Endothelial cell of umbilical vein (primary cell): Measurements from ENCODE around the gene LYZL1. TPM values are rescaled to one million over a fixed set of nuclear protein-coding genes. Genes with fewer than 3 reads are reported as not detected.

Experiments
- BruUV-seq: library from RNA; stranded (reverse); fragments of 400-500 nt; replicated peaks from 2 replicates; lab custom pipeline; 2021; lab: Mats Ljungman, UMichigan
- CTCF ChIA-PET: fragments of 300-600, 350-600 bp; sonication (Branson Sonifier 250); formaldehyde crosslinking; loops from one replicate; lab custom pipeline; 2021; ENCODE audit warnings: antibody characterized with exemption, inconsistent platforms; lab: Charles Lee
- POLR2A ChIA-PET: fragments of 300-600, 350-600 bp; sonication (Branson Sonifier 250); formaldehyde crosslinking; loops from one replicate; lab custom pipeline; 2021; ENCODE audit warnings: antibody characterized with exemption, inconsistent platforms; lab: Charles Lee
- DNase-seq: peaks from one replicate; pipeline ENCODE4 v3.0.0-alpha.2; 2011; ENCODE audit warnings: low read depth, low spot score
- FAIRE-seq: peaks from 2 replicates; lab custom pipeline; 2011; peaks lifted over from hg19 to GRCh38; lab: Jason Lieb, UNC
- H2AFZ ChIP-seq: 2 replicates; pipeline ENCODE4 v1.6.0; 2012; ENCODE audit warnings: low read depth, low read length, control low read depth, inconsistent platforms
- H3K27ac ChIP-seq: 2 replicates; pipeline ENCODE4 v1.5.1; 2011; ENCODE audit warnings: low read depth, mild to moderate bottlenecking, control low read depth, low read length, moderate library complexity; ENCODE audit not compliant: insufficient read depth
- H3K27me3 ChIP-seq, 2 experiments: 2 replicates each; pipeline versions ENCODE4 v1.6.0 to v1.6.1; 2011; ENCODE audit warnings: low read length in 2 of 2, mixed read lengths in 1 of 2; ENCODE audit not compliant: control insufficient read depth in 2 of 2, insufficient read depth in 2 of 2
- H3K36me3 ChIP-seq, 2 experiments: 2 replicates in 1 of 2; 3 replicates in 1 of 2; pipeline ENCODE4 v1.5.1; 2011; ENCODE audit warnings: low read length in 2 of 2, mild to moderate bottlenecking in 1 of 2, moderate library complexity in 1 of 2; ENCODE audit not compliant: control insufficient read depth in 2 of 2, insufficient read depth in 2 of 2; ENCODE audit errors: extremely low read depth in 1 of 2
- H3K4me1 ChIP-seq: 3 replicates; pipeline ENCODE4 v1.5.1; 2011; ENCODE audit warnings: mild to moderate bottlenecking, low read length; ENCODE audit not compliant: control insufficient read depth, insufficient read depth; ENCODE audit errors: extremely low read depth
- H3K4me2 ChIP-seq: 2 replicates; pipeline ENCODE4 v1.6.1; 2011; ENCODE audit warnings: low read length, control low read depth, mixed read lengths; ENCODE audit not compliant: insufficient read depth
- H3K4me3 ChIP-seq, 3 experiments: fragments of 200-600 bp in 1 of 3; sonication (generic), shearing (Covaris generic) in 1 of 3; replicated peaks in 1 of 3; 2 replicates each; pipeline ENCODE4 v1.5.1; 2011 to 2016; ENCODE audit warnings: control low read depth in 3 of 3, low read length in 3 of 3, mild to moderate bottlenecking in 2 of 3, inconsistent platforms in 1 of 3, low read depth in 1 of 3, moderate library complexity in 1 of 3; ENCODE audit not compliant: insufficient read depth in 1 of 3
- H3K79me2 ChIP-seq: 2 replicates; pipeline ENCODE4 v1.6.0; 2012; ENCODE audit warnings: low read length, inconsistent platforms; ENCODE audit not compliant: control insufficient read depth, insufficient read depth
- H3K9ac ChIP-seq: replicated peaks from 2 replicates; pipeline ENCODE3; 2011; ENCODE audit warnings: low read length, control low read depth; ENCODE audit not compliant: insufficient read depth; ENCODE audit errors: extremely low read depth
- H3K9me1 ChIP-seq: replicated peaks from 3 replicates; pipeline ENCODE4 v1.6.0; 2011; ENCODE audit warnings: mild to moderate bottlenecking, low read length; ENCODE audit not compliant: control insufficient read depth, insufficient read depth; ENCODE audit errors: extremely low read depth
- H3K9me3 ChIP-seq: replicated peaks from 2 replicates; pipeline ENCODE4 v1.5.1; 2012; ENCODE audit warnings: low read length, inconsistent platforms; ENCODE audit not compliant: control insufficient read depth, insufficient read depth
- H4K20me1 ChIP-seq: replicated peaks from 2 replicates; pipeline ENCODE3; 2011; ENCODE audit warnings: mild to moderate bottlenecking, low read length; ENCODE audit not compliant: control insufficient read depth, insufficient read depth; ENCODE audit errors: extremely low read depth
- CTCF ChIP-seq, 2 donors: IDR thresholded peaks; 1 replicate in 1 of 2; 2 replicates in 1 of 2; pipeline ENCODE4 v1.5.1; 2011; ENCODE audit warnings: low read length in 2 of 2, mild to moderate bottlenecking in 2 of 2, moderate library complexity in 2 of 2, control low read depth in 1 of 2, inconsistent platforms in 1 of 2, low read depth in 1 of 2; ENCODE audit not compliant: insufficient read depth in 1 of 2; ENCODE audit errors: extremely low read depth in 1 of 2
- EZH2 ChIP-seq: IDR thresholded peaks from 2 replicates; pipeline ENCODE4 v1.6.1; 2012; ENCODE audit warnings: borderline replicate concordance, low read depth, mild to moderate bottlenecking, moderate library complexity, low read length, inconsistent platforms; ENCODE audit not compliant: severe bottlenecking
- FOS ChIP-seq: IDR thresholded peaks from 2 replicates; pipeline ENCODE4 v1.6.1; 2011; ENCODE audit warnings: mild to moderate bottlenecking, low read length, moderate library complexity, borderline replicate concordance; ENCODE audit not compliant: insufficient read depth
- GATA2 ChIP-seq: IDR thresholded peaks from 2 replicates; pipeline ENCODE4 v1.7.0; 2011; ENCODE audit warnings: low read depth, mild to moderate bottlenecking, moderate library complexity, mixed read lengths, low read length; ENCODE audit not compliant: insufficient read length, insufficient read depth
- JUN ChIP-seq: IDR thresholded peaks from 2 replicates; pipeline ENCODE4 v1.6.1; 2011; ENCODE audit warnings: borderline replicate concordance, low read depth; ENCODE audit not compliant: insufficient read length, insufficient read depth
- MAX ChIP-seq: IDR thresholded peaks from 2 replicates; pipeline ENCODE4 v1.6.1; 2011; ENCODE audit not compliant: insufficient read depth, insufficient read length
- MYC ChIP-seq: IDR thresholded peaks from one replicate; pipeline ENCODE4 v1.6.1; 2011; ENCODE audit warnings: mild to moderate bottlenecking, low read depth, low read length
- POLR2A ChIP-seq: IDR thresholded peaks from 2 replicates; pipeline ENCODE4 v1.6.1; 2012; ENCODE audit warnings: low read depth, mild to moderate bottlenecking, control low read depth, low read length
- POLR2AphosphoS5 ChIP-seq: IDR thresholded peaks from 2 replicates; pipeline ENCODE4 v1.6.1; 2012; ENCODE audit warnings: low read depth, mild to moderate bottlenecking, control low read depth, low read length, moderate library complexity; ENCODE audit not compliant: insufficient read depth
- dilution Hi-C: fragments of 300-500 bp; cut with MboI; formaldehyde crosslinking; loops from one replicate; pipeline ENCODE4 v1.15.0; 2019; ENCODE audit warnings: low sequenced_read_pairs; ENCODE audit not compliant: extremely low pct_ligation_motif_present
- intact Hi-C: fragments of 100-400 bp; cut with micrococcal nuclease; formaldehyde crosslinking; loops from one replicate; pipeline ENCODE4 v1.10.0; 2022
- polyA plus RNA-seq, 4 experiments: library from polyadenylated mRNA; depleted of rRNA in 3 of 4; stranded (reverse) in 3 of 4; unstranded in 1 of 4; fragments of >200 nt; gene quantifications; 2 replicates each; pipeline versions ENCODE4 v1.2.1 to v1.2.3, GENCODE V29; 2011 to 2012; ENCODE audit warnings: missing spikeins in 1 of 4
- total RNA-seq: library from RNA; stranded (reverse); gene quantifications from 2 replicates; pipeline ENCODE4 v1.2.3, GENCODE V29; 2021

LYZL1 gene
- total and polyA plus RNA-seq, 2 donors (not counting 3 experiments of a cell fraction or from before 2014, with no cell fraction given): not detected

GRCh38 chr10:29246449-29246848 lies 42.4 kb upstream of the LYZL1 start:
- FAIRE-seq (no peak), DNase-seq (no peak)
- H3K79me2 ChIP-seq: no peaks in the 10 kb centered on the region
- ChIA-PET CTCF (no interaction called here), POLR2A (no interaction called here)
- no peak overlapping the region for H3K4me2 ChIP-seq
- no peaks in the 10 kb centered on the region for H3K9me1 ChIP-seq
- no peaks in the 10 kb centered on the region for H3K4me1 ChIP-seq
- no peak overlapping the region for H2AFZ ChIP-seq
- no peak for TF ChIP-seq MYC
- TF ChIP-seq CTCF (IDR thresholded peaks at IDR 0.05; ENCODE audit: extremely low read depth in 1 of 2, insufficient read depth in 1 of 2, low read depth in 1 of 2, low read length in 2 of 2): no peak
- TF ChIP-seq MAX: no peak
- TF ChIP-seq FOS: no peak
- no peak for TF ChIP-seq POLR2AphosphoS5
- TF ChIP-seq JUN: no peak
- no peak for TF ChIP-seq GATA2
- TF ChIP-seq EZH2: no peak
- TF ChIP-seq POLR2A: no peak
- dilution Hi-C loops (no loop called here), intact Hi-C loops (loop anchor here (10.0 kb wide), 2 partner anchors 112 to 622 kb away; no protein-coding TSS in a partner anchor)
- BruUV-seq: no TSS peak
- H3K9me3 ChIP-seq: no peaks in the 10 kb centered on the region
- H3K36me3 ChIP-seq: no peaks in the 10 kb centered on the region
- H4K20me1 ChIP-seq: no peaks in the 10 kb centered on the region
- no peak overlapping the region for H3K9ac ChIP-seq
- no peak overlapping the region for H3K27ac ChIP-seq
- peaks cover 0 to 2% of the 10 kb centered on the region in 2 experiments for H3K27me3 ChIP-seq
- no peak overlapping the region for H3K4me3 ChIP-seq
